ENCODE results near the gene PTMA. TPM values are rescaled to one million over a fixed set of nuclear protein-coding genes. Genes with fewer than 3 reads are reported as not detected.

Gene PTMA
- total RNA-seq, 1 experiment from 2014 or later: 1,625 TPM

- H3K4me1 ChIP-seq (ENCODE audit: insufficient read depth, low read length): peaks cover 29% of the 10 kb centered on the region
- H4K20me1 ChIP-seq (ENCODE audit: low read length): no peaks in the 10 kb centered on the region
- no peak overlapping the region for H3K4me3 ChIP-seq (ENCODE audit: low read length)
- DNase-seq (no peak), ATAC-seq (no peak)
- H3F3A ChIP-seq (ENCODE audit: low read length, unreplicated experiment): no peaks in the 10 kb centered on the region
- no peak overlapping the region; the same call in 1 of the 2 replicates for H3K9ac ChIP-seq (ENCODE audit: low read length)
- BruUV-seq (replicated peaks): no TSS peak
- no peaks in the 10 kb centered on the region for H3K9me2 ChIP-seq (replicated peaks; ENCODE audit: low read length)
- no peaks in the 10 kb centered on the region for H3K9me3 ChIP-seq (ENCODE audit: low read length)
- no peaks in the 10 kb centered on the region for H3K79me2 ChIP-seq (ENCODE audit: low read length)
- ChIA-PET POLR2A (ENCODE audit: unreplicated experiment) (no interaction called here), CTCF (no interaction called here)
- intact Hi-C loops (cut with micrococcal nuclease): loop anchor here (1.0 kb wide), 1 partner anchor 10 kb away; no protein-coding TSS in a partner anchor
- peak overlapping the region; percentile 93; the same call in 1 of the 2 replicates for H3K27ac ChIP-seq (ENCODE audit: low read length)
- H3K27me3 ChIP-seq (ENCODE audit: low read length): no peaks in the 10 kb centered on the region
- no peak overlapping the region for H2AFZ ChIP-seq (ENCODE audit: low read length)
- no peak for TF ChIP-seq EZH2phosphoT487 (IDR thresholded peaks at IDR 0.05; ENCODE audit: borderline replicate concordance, low read length)
- no peak for TF ChIP-seq EZH2 (IDR thresholded peaks at IDR 0.05; ENCODE audit: low read length, unreplicated experiment)
- no peak for TF ChIP-seq CTCF (conservative IDR thresholded peaks at IDR 0.05; ENCODE audit: low read depth, low read length)
- no peaks in the 10 kb centered on the region for H3K36me3 ChIP-seq (ENCODE audit: low read depth, low read length)
- H3K4me2 ChIP-seq (ENCODE audit: low read length): no peak overlapping the region
Measured at GRCh38 chr2:231665245-231666170, 42.8 kb upstream of the PTMA start.

GRCh38 chr2:231666171-231667095 lies 41.9 kb upstream of the PTMA start:
- no peaks in the 10 kb centered on the region for H3K36me3 ChIP-seq (ENCODE audit: low read depth, low read length)
- no peak for TF ChIP-seq EZH2 (IDR thresholded peaks at IDR 0.05; ENCODE audit: low read length, unreplicated experiment)
- TF ChIP-seq CTCF (conservative IDR thresholded peaks at IDR 0.05; ENCODE audit: low read depth, low read length): no peak
- H3K79me2 ChIP-seq (ENCODE audit: low read length): no peaks in the 10 kb centered on the region
- H4K20me1 ChIP-seq (ENCODE audit: low read length): no peaks in the 10 kb centered on the region
- intact Hi-C loops (cut with micrococcal nuclease): loop anchor here (1.0 kb wide), 1 partner anchor 9 kb away; no protein-coding TSS in a partner anchor
- TSS peak; percentile 85 for BruUV-seq (replicated peaks)
- ATAC-seq (peak; percentile 79), DNase-seq (peak; percentile 91)
- peak overlapping the region; percentile 73 for H2AFZ ChIP-seq (ENCODE audit: low read length)
- H3K9ac ChIP-seq (ENCODE audit: low read length): peak overlapping the region; percentile 95
- no peaks in the 10 kb centered on the region for H3F3A ChIP-seq (ENCODE audit: low read length, unreplicated experiment)
- no peaks in the 10 kb centered on the region for H3K9me2 ChIP-seq (replicated peaks; ENCODE audit: low read length)
- POLR2A ChIA-PET (ENCODE audit: unreplicated experiment): interaction anchor here (0.6 to 1.1 kb wide), 3 partner anchors 52 to 881 kb away, joined by 3 to 6 read pairs (median 6); no protein-coding TSS in a partner anchor
- CTCF ChIA-PET: interaction anchor here (2.1 kb wide), 1 partner anchor 11 kb away, joined by 7 read pairs; no protein-coding TSS in a partner anchor
- peak overlapping the region; percentile 62 for H3K4me3 ChIP-seq (ENCODE audit: low read length)
- peak overlapping the region; percentile 93 for H3K27ac ChIP-seq (ENCODE audit: low read length)
- no peaks in the 10 kb centered on the region for H3K27me3 ChIP-seq (ENCODE audit: low read length)
- H3K9me3 ChIP-seq (ENCODE audit: low read length): no peaks in the 10 kb centered on the region
- peak overlapping the region; percentile 91 for H3K4me2 ChIP-seq (ENCODE audit: low read length)
- peaks cover 29% of the 10 kb centered on the region for H3K4me1 ChIP-seq (ENCODE audit: insufficient read depth, low read length)
